ENCODE measurements around the gene ATPAF2. TPM values are rescaled to one million over a fixed set of nuclear protein-coding genes. Genes with fewer than 3 reads are reported as not detected.
A peak's percentile ranks its signal among the peaks of the same experiment; 100 is the strongest.

Gene ATPAF2
- total and polyA plus RNA-seq, 2 donors (not counting 3 experiments of a cell fraction or from before 2014, with no cell fraction given): 23.2 to 35.7 TPM

DNA sequence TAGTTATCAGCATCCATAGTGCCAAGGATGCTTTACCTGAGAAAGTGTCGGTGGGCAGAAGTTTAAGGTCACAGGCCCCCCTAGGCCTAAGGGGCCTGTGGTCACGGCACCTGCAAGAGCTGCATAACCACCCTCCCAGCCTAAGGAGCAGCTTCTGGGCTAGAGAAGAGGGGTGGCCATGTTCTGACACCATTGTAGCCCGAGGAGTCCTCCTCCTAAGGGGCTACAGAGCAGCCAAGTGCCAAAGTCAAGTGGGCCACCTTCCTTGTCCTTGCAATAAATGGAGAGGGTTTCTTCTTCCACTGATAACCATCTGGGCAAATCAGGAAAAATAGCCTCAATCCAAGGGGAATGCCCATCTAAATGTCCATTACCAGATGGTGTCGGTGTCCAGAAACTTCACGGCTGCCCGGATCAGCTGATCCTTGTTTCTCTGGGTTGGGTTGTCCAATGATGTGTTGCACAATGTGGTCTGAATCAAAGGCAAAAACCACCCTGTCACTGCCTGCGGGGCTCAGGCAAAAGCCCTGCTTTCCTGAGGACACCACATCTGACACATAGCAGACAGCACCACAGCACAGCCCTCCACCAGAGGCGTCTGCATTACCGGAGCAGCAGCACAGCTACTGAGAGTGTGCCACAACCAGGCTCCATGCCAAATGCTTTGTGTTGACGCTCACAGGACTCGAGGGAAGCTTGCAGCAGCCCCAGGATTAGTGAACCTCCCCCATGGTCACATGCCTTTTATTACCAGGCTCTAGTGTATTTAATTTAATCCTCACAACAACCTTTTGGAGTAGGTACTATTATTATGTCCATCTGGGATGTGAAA lies 12.8 kb downstream of the ATPAF2 start:
- intact Hi-C loops (cut with micrococcal nuclease): no loop called here
- Histone ChIP-seq H3K9ac (replicated peaks; ENCODE audit: extremely low read depth, insufficient read depth, low read length) (no peak overlapping the region), H3K9me1 (replicated peaks; ENCODE audit: control insufficient read depth, extremely low read depth, insufficient read depth, low read length) (no peaks in the 10 kb centered on the region), H2AFZ (ENCODE audit: low read depth, low read length) (no peak overlapping the region), H3K9me3 (replicated peaks; ENCODE audit: control insufficient read depth, insufficient read depth, low read length) (no peaks in the 10 kb centered on the region), H3K27me3 (ENCODE audit: control insufficient read depth in 2 of 2, insufficient read depth in 2 of 2, low read length in 2 of 2) (no peaks in the 10 kb centered on the region), H3K4me3 (replicated peaks in 1 of 3; ENCODE audit: insufficient read depth in 1 of 3, low read depth in 1 of 3, low read length in 3 of 3) (no peak overlapping the region), H3K4me2 (ENCODE audit: insufficient read depth, low read length) (no peak overlapping the region), H3K79me2 (ENCODE audit: control insufficient read depth, insufficient read depth, low read length) (no peaks in the 10 kb centered on the region), H3K4me1 (ENCODE audit: control insufficient read depth, extremely low read depth, insufficient read depth, low read length) (no peaks in the 10 kb centered on the region), H3K36me3 (ENCODE audit: control insufficient read depth in 2 of 2, extremely low read depth in 1 of 2, insufficient read depth in 2 of 2, low read length in 2 of 2) (peaks cover 0 to 3% of the 10 kb centered on the region in 2 experiments), H4K20me1 (replicated peaks; ENCODE audit: control insufficient read depth, extremely low read depth, insufficient read depth, low read length) (no peaks in the 10 kb centered on the region), H3K27ac (ENCODE audit: insufficient read depth, low read depth, low read length) (no peak overlapping the region)
- TF ChIP-seq, protein P1, sequence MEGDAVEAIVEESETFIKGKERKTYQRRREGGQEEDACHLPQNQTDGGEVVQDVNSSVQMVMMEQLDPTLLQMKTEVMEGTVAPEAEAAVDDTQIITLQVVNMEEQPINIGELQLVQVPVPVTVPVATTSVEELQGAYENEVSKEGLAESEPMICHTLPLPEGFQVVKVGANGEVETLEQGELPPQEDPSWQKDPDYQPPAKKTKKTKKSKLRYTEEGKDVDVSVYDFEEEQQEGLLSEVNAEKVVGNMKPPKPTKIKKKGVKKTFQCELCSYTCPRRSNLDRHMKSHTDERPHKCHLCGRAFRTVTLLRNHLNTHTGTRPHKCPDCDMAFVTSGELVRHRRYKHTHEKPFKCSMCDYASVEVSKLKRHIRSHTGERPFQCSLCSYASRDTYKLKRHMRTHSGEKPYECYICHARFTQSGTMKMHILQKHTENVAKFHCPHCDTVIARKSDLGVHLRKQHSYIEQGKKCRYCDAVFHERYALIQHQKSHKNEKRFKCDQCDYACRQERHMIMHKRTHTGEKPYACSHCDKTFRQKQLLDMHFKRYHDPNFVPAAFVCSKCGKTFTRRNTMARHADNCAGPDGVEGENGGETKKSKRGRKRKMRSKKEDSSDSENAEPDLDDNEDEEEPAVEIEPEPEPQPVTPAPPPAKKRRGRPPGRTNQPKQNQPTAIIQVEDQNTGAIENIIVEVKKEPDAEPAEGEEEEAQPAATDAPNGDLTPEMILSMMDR (IDR thresholded peaks at IDR 0.05; ENCODE audit: extremely low read depth in 1 of 2, insufficient read depth in 1 of 2, low read depth in 1 of 2, low read length in 2 of 2): no peak
- TF ChIP-seq POLR2A (IDR thresholded peaks at IDR 0.05; ENCODE audit: low read depth, low read length) (no peak), EZH2 (IDR thresholded peaks at IDR 0.05; ENCODE audit: borderline replicate concordance, low read depth, low read length, severe bottlenecking) (no peak), GATA2 (IDR thresholded peaks at IDR 0.05; ENCODE audit: insufficient read depth, insufficient read length, low read depth, low read length) (no peak), FOS (IDR thresholded peaks at IDR 0.05; ENCODE audit: borderline replicate concordance, insufficient read depth, low read length) (no peak), JUN (IDR thresholded peaks at IDR 0.05; ENCODE audit: borderline replicate concordance, insufficient read depth, insufficient read length, low read depth) (no peak), POLR2AphosphoS5 (IDR thresholded peaks at IDR 0.05; ENCODE audit: insufficient read depth, low read depth, low read length) (no peak), MYC (IDR thresholded peaks at IDR 0.05; ENCODE audit: low read depth, low read length) (no peak)
- TF ChIP-seq, protein P2, sequence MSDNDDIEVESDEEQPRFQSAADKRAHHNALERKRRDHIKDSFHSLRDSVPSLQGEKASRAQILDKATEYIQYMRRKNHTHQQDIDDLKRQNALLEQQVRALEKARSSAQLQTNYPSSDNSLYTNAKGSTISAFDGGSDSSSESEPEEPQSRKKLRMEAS (IDR thresholded peaks at IDR 0.05; ENCODE audit: insufficient read depth, insufficient read length): no peak
- BruUV-seq (replicated peaks): no TSS peak
- FAIRE-seq (no peak), DNase-seq (ENCODE audit: low read depth, low spot score) (peak; percentile 29)
- POLR2A ChIA-PET: no interaction called here
- dilution Hi-C loops (cut with MboI; ENCODE audit: extremely low pct_ligation_motif_present, low sequenced_read_pairs): loop anchor here (25.0 kb wide), 1 partner anchor 139 kb away; no protein-coding TSS in a partner anchor
- CTCF ChIA-PET: interaction anchor here (1.0 to 2.0 kb wide), 4 partner anchors 7 to 346 kb away, joined by 3 to 7 read pairs (median 4); no protein-coding TSS in a partner anchor

All from endothelial cell of umbilical vein (primary cell).